Measurements from ENCODE around the gene CCDC170.

CCDC170 gene

DNA sequence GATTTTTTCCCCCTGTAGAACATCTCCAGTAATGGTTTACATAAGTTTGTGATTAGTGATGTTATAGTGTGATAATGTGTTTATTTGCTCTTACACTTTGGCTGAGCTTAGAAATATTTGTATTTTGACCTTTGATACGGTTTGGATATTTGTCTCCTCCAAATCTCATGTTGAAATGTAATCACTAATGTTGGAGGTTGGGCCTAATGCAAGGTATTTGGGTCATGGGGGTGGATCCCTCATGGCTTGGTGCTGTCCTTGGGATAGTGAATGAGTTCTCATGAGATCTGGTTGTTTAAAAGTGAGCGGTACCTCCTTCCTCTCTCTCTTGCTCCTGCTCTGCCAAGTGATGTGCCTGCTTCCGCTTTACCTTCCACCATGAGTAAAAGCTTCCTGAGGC is 147.2 kb downstream of the CCDC170 start:
- no peak for DNase-seq (ENCODE audit: low spot score in 2 of 2)
- H3K4me1 ChIP-seq, result no peaks in the 10 kb centered on the region; the same call in 1 of the 2 replicates
- H3K9me3 ChIP-seq, result no peaks in the 10 kb centered on the region
- no peak overlapping the region for H3K4me3 ChIP-seq
- in situ Hi-C loops (cut with MboI; ENCODE audit: low sequenced_read_pairs), result no loop called here
- no peaks in the 10 kb centered on the region for H3K36me3 ChIP-seq (replicated peaks)
- H3K27me3 ChIP-seq (ENCODE audit: low read depth), result no peaks in the 10 kb centered on the region

DNA sequence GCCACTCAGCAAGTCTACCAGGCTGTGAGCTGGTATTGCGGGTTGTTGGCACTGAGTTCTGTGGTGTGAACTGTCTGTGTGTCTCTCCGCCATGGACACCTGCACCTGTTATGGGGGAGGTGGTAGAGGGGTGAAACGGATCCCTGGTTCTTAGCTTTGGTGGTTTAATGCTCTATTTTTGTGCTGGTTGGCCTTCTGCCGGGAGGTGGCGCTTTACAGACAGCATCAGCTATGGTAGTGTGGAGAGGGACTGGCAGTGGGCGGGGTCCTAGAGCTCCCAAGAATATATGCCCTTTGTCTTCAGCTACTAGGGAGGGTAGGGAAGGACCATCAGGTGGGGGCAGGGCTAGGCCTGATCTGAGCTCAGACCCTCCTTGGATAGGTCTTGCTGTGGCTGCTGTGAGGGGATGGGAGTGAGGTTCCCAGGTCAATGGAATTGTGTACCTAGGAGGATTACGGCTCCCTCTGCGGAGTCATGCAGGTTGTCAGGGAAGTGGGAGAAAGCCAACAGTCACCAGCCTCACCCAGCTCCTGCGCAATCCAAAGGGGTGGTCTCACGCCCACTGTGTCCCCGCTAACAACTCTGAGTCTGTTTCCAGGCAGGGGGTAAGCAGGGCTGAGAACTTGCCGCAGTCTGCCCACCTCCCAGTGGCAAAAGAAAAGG is 154.3 kb downstream of the CCDC170 start:
- Histone ChIP-seq H3K27me3 (ENCODE audit: low read depth) (no peaks in the 10 kb centered on the region), H3K9me3 (no peaks in the 10 kb centered on the region), H3K4me1 (no peaks in the 10 kb centered on the region), H3K4me3 (no peak overlapping the region), H3K36me3 (replicated peaks) (no peaks in the 10 kb centered on the region)
- in situ Hi-C loops (cut with MboI; ENCODE audit: low sequenced_read_pairs), result no loop called here
- peak in 1 of 2 experiments; percentile 75 for DNase-seq (ENCODE audit: low spot score in 2 of 2)

DNA sequence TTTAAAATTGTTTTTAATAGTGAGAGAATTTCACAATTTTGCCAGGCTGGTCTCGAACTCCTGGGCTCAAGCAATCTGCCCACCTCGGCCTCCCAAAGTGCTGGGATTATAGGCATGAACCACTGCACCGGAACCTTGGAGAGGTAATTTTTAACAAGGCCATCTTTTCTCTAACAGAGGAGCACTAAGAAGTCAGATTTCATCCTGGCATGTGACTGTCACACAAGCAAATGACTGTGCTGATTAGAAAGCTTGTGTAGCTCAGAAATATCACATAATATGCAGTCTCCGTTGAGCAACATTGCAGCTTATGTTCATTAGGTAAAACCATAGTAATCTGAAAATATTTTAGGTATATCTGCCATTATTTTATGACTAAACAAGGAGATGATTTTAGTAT is 156.0 kb downstream of the CCDC170 start:
- no peak for DNase-seq (ENCODE audit: low spot score in 2 of 2)
- Histone ChIP-seq H3K27me3 (ENCODE audit: low read depth) (no peaks in the 10 kb centered on the region), H3K4me1 (no peaks in the 10 kb centered on the region), H3K36me3 (replicated peaks) (no peaks in the 10 kb centered on the region), H3K4me3 (no peak overlapping the region), H3K9me3 (no peaks in the 10 kb centered on the region)
- in situ Hi-C loops (cut with MboI; ENCODE audit: low sequenced_read_pairs), result no loop called here

DNA sequence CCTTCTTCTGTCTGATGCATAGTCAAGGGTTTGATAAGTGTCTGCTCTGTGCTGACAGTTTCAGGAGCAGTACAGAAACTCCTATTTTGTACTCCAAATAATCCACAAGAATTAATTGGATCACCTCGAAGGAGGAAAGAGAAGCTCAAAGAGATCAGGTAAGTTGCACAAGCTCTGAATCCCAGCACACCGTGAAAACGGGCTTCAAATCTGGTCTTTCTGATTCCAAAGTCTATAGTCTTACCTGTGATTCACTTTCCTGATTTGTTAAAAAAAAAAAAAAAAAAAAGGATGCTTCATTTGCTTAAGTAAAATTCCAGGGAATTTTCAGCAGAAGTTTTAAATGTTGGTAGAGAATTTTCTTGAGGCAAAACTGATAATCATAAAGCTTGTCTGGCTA is 157.8 kb downstream of the CCDC170 start:
- H3K4me1 ChIP-seq, result peaks cover 1% of the 10 kb centered on the region; the same call in 1 of the 2 replicates
- H3K27me3 ChIP-seq (ENCODE audit: low read depth), result no peaks in the 10 kb centered on the region
- no peak for DNase-seq (ENCODE audit: low spot score in 2 of 2)
- no peaks in the 10 kb centered on the region for H3K9me3 ChIP-seq
- in situ Hi-C loops (cut with MboI; ENCODE audit: low sequenced_read_pairs), result no loop called here
- no peak overlapping the region for H3K4me3 ChIP-seq
- no peaks in the 10 kb centered on the region for H3K36me3 ChIP-seq (replicated peaks)

DNA sequence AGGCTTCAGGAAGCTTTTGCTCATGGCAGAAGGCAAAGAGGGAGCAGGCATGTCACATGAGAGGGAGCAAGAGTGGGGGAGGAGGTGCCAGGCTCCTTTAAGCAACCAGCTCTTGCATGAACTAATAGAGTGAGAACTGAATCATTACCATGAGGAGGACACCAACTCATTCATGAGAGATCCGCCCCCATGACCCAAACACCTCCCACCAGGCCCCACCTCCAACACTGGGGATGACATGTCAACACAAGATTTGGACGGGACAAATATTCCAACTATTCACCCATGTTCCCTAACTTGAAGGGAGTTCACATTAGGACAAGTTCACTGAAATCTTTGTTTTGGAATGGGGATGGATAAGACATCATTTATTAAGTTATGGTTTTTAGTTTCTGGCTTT is 158.5 kb downstream of the CCDC170 start:
- H3K36me3 ChIP-seq (replicated peaks), result no peaks in the 10 kb centered on the region
- in situ Hi-C loops (cut with MboI; ENCODE audit: low sequenced_read_pairs), result no loop called here
- DNase-seq (ENCODE audit: low spot score in 2 of 2), result no peak
- H3K9me3 ChIP-seq, result no peaks in the 10 kb centered on the region
- H3K4me1 ChIP-seq, result peaks cover 5% of the 10 kb centered on the region; the same call in 1 of the 2 replicates
- H3K27me3 ChIP-seq (ENCODE audit: low read depth), result no peaks in the 10 kb centered on the region
- H3K4me3 ChIP-seq, result no peak overlapping the region

DNA sequence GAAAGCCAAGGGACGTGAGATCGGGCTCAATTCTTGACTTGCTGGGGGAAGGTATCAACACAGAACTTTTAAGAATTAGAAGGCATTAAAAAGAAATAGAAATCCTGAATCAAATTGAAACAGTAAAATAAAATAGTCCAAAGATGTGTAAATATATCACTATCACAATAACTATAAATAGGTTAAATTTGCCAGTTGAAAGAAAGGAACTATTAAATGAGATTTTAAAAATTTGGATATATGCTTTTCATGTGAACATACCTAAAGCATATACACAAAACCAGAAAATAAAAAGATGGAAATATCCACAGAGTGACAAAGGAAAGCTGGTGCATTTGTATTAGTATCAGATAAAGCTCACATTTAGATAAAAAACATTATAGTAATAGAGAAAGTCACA is 161.3 kb downstream of the CCDC170 start:
- peaks cover 8% of the 10 kb centered on the region; the same call in 1 of the 2 replicates for H3K4me1 ChIP-seq
- H3K27me3 ChIP-seq (ENCODE audit: low read depth), result no peaks in the 10 kb centered on the region
- no peak for DNase-seq (ENCODE audit: low spot score in 2 of 2)
- H3K9me3 ChIP-seq, result no peaks in the 10 kb centered on the region
- in situ Hi-C loops (cut with MboI; ENCODE audit: low sequenced_read_pairs), result no loop called here
- H3K4me3 ChIP-seq, result no peak overlapping the region
- H3K36me3 ChIP-seq (replicated peaks), result no peaks in the 10 kb centered on the region

DNA sequence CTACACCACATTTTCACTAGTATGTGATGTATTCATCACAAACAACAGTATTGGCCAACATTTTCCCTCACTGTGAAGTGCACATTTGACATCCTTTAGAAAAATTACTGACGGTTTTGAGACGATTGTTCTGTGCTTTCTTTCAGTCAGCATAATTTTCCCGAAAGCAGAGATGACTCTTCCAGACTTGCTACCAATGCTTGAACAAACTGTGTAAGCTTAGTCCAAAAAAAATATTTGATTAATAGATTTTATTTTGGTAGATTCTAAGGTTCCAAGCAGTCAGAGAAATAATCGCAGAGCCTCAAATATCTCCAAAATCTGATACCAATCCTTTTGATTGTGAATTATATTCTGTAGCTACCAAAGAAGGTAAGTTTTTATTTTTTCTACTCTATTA is 162.6 kb downstream of the CCDC170 start:
- H3K9me3 ChIP-seq, result no peaks in the 10 kb centered on the region
- H3K27me3 ChIP-seq (ENCODE audit: low read depth), result no peaks in the 10 kb centered on the region
- in situ Hi-C loops (cut with MboI; ENCODE audit: low sequenced_read_pairs), result no loop called here
- no peaks in the 10 kb centered on the region for H3K36me3 ChIP-seq (replicated peaks)
- no peak for DNase-seq (ENCODE audit: low spot score in 2 of 2)
- H3K4me3 ChIP-seq, result no peak overlapping the region
- peaks cover 8% of the 10 kb centered on the region; the same call in 1 of the 2 replicates for H3K4me1 ChIP-seq

DNA sequence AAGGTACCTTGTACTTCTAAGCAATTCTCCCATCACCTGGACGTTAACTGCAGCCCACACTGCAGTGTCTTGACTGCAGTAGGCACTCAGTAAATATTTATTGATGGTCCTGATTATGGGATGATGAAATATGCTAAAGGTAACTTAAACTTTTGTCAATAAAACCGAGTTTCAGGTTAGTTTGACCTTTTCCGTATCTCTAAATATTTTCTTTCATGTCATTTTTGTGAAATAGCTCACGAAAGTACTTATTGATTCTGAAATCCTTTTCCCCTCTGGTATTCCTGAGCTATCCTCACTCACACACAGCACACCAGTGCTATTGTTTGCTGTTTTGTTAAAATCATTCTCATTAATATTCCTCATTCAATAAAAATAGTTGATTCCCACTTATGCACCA is 164.3 kb downstream of the CCDC170 start:
- Histone ChIP-seq H3K4me3 (no peak overlapping the region), H3K27me3 (ENCODE audit: low read depth) (no peaks in the 10 kb centered on the region), H3K9me3 (no peaks in the 10 kb centered on the region), H3K4me1 (peaks cover 8% of the 10 kb centered on the region; the same call in 1 of the 2 replicates), H3K36me3 (replicated peaks) (no peaks in the 10 kb centered on the region)
- in situ Hi-C loops (cut with MboI; ENCODE audit: low sequenced_read_pairs), result no loop called here
- no peak for DNase-seq (ENCODE audit: low spot score in 2 of 2)

DNA sequence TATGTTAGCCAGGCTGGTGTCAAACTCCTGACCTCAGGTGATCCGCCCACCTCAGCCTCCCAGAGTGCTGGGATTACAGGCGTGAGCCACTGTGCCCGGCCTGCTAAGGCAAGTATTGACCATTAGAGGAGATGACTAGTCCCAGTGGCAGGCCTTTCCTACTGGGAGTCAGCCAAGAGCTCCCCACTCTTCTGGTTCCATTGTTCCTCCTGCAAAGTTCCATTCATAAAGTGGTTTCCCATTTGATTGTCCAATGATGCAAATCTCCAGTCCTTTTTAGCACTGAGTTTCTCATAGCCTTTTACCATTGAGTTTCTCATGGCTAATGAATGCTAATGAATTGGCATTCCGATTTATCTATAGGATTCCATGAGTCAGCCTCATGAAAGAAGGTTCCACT is 165.4 kb downstream of the CCDC170 start:
- in situ Hi-C loops (cut with MboI; ENCODE audit: low sequenced_read_pairs), result no loop called here
- peaks cover 8% of the 10 kb centered on the region; the same call in 1 of the 2 replicates for H3K4me1 ChIP-seq
- H3K27me3 ChIP-seq (ENCODE audit: low read depth), result no peaks in the 10 kb centered on the region
- H3K9me3 ChIP-seq, result no peaks in the 10 kb centered on the region
- no peak overlapping the region for H3K4me3 ChIP-seq
- H3K36me3 ChIP-seq (replicated peaks), result no peaks in the 10 kb centered on the region
- DNase-seq (ENCODE audit: low spot score in 2 of 2), result no peak

DNA sequence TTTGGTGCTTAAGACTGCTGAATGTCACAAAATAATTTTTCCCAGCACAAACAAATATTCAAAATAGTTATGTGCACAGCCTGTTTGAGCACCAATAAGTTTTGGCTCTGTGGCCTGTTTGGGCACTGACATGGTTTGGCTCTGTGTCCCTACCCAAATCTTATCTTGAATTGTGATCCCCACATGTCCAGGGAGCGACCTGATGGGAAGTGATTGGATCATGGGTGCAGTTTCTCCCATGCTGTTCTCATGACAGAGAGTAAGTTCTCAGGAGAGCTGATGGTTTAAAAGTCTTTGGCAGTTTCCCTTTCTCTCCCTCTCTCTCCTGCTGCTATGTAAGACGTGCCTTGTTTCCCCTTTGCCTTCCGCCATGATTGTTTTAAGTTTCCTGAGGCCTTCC is 167.7 kb downstream of the CCDC170 start:
- DNase-seq (ENCODE audit: low spot score in 2 of 2), result no peak
- H3K9me3 ChIP-seq, result no peaks in the 10 kb centered on the region
- in situ Hi-C loops (cut with MboI; ENCODE audit: low sequenced_read_pairs), result no loop called here
- H3K4me1 ChIP-seq, result peaks cover 8% of the 10 kb centered on the region; the same call in 1 of the 2 replicates
- H3K36me3 ChIP-seq (replicated peaks), result no peaks in the 10 kb centered on the region
- no peak overlapping the region for H3K4me3 ChIP-seq
- no peaks in the 10 kb centered on the region for H3K27me3 ChIP-seq (ENCODE audit: low read depth)

DNA sequence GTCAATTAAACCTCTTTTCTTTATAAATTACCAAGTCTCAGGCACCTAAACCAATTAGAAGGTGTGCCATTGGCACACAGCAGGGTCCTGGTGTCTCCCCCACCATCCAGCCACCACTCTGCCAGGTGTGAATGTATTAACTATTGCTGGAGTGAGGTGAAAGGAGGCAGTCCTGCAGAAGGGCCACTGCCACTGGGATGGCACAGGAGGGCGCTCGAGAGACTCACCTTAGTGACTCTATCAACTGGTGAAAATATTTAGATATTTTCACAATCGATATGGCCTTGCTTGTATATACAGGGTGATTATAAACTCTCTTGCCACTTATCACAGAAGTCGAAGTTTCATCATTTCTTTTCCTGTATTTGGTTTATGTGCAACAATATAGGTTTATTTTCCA is 168.1 kb downstream of the CCDC170 start:
- in situ Hi-C loops (cut with MboI; ENCODE audit: low sequenced_read_pairs), result no loop called here
- H3K4me3 ChIP-seq, result no peak overlapping the region
- no peaks in the 10 kb centered on the region for H3K36me3 ChIP-seq (replicated peaks)
- DNase-seq (ENCODE audit: low spot score in 2 of 2), result no peak
- H3K27me3 ChIP-seq (ENCODE audit: low read depth), result no peaks in the 10 kb centered on the region
- H3K4me1 ChIP-seq, result peaks cover 3% of the 10 kb centered on the region; the same call in 1 of the 2 replicates
- no peaks in the 10 kb centered on the region for H3K9me3 ChIP-seq

DNA sequence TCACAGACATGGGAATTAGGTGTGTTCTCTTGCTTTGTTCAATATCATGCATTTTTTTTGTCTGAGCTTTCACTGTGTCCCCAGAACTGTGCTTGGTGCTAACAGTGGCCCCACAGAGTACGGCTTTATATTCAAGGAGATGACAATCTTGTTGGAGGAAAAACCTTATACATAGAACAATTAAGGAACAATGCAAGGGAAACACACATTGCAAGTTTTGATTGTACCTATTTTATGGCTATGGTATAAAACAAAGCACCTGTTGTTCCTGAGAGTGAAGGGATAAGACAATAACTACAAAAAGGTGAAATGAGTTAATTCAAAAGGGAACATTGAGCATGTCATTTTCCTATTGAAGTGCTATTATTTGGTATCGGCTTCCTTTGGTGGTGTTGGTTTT is 169.7 kb downstream of the CCDC170 start:
- Histone ChIP-seq H3K9me3 (no peaks in the 10 kb centered on the region), H3K27me3 (ENCODE audit: low read depth) (no peaks in the 10 kb centered on the region), H3K4me1 (no peaks in the 10 kb centered on the region), H3K4me3 (no peak overlapping the region), H3K36me3 (replicated peaks) (no peaks in the 10 kb centered on the region)
- in situ Hi-C loops (cut with MboI; ENCODE audit: low sequenced_read_pairs), result no loop called here
- DNase-seq (ENCODE audit: low spot score in 2 of 2), result no peak

DNA sequence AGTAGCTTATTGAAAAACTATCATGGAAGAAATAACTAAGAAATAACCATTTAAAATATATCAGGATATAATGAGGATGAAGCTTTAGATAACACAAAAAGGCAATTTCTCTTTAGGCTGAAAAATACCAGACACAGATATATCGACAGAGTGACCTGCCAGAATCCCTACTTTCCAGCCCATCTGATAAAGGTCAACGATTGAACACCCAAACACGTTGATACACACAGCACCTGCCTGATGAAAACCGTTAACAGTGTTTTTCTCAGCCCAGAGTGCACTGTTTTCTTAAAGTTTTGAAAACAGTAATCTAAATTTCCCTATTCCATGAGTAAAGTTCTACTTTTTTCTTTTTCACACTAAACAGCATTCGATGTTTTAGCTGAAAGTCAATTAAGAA is 170.6 kb downstream of the CCDC170 start:
- no peak overlapping the region for H3K4me3 ChIP-seq
- no peaks in the 10 kb centered on the region for H3K36me3 ChIP-seq (replicated peaks)
- no peaks in the 10 kb centered on the region for H3K9me3 ChIP-seq
- no peaks in the 10 kb centered on the region for H3K4me1 ChIP-seq
- DNase-seq (ENCODE audit: low spot score in 2 of 2), result no peak
- in situ Hi-C loops (cut with MboI; ENCODE audit: low sequenced_read_pairs), result no loop called here
- no peaks in the 10 kb centered on the region for H3K27me3 ChIP-seq (ENCODE audit: low read depth)

DNA sequence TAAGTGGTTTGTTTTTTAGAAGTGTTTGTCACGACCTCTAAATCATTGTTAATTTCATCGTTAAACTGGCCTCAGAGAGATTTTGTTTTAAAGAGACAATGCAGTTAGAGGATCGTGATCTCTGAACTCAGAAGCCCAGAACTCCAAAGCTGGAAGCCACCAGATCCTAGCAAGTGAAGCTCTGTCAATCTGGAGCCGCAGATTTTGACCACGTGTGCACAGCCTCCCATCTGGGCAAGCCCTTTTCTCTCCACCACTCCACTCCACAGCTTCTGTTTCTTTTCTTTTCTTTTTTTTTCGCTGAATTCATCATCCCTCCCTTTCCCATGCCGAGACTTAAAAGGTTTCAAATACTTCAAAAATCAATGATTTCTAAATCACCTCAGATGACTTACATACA is 171.5 kb downstream of the CCDC170 start:
- in situ Hi-C loops (cut with MboI; ENCODE audit: low sequenced_read_pairs), result no loop called here
- no peak for DNase-seq (ENCODE audit: low spot score in 2 of 2)
- Histone ChIP-seq H3K9me3 (no peaks in the 10 kb centered on the region), H3K27me3 (ENCODE audit: low read depth) (no peaks in the 10 kb centered on the region), H3K36me3 (replicated peaks) (no peaks in the 10 kb centered on the region), H3K4me1 (no peaks in the 10 kb centered on the region), H3K4me3 (no peak overlapping the region)

DNA sequence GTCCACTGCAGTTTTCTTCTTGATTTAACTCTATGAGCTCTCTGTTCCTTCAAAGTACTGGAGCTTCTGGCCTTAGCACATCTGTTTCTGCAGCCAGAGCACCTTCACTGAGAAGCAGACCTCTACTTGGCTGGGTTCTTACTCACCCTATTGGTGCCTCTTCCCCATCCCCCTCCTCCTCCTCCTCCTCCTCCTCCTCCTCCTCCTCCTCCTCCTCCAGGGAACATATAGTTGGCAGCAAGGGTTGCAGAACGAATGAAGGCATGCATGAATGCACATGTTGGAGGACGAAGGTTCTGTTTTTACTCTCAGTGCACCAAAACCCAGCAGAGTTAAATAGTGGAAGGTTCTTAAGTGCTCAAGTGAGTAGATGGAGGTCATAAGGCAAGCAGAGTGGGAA is 172.7 kb downstream of the CCDC170 start:
- DNase-seq (ENCODE audit: low spot score in 2 of 2), result no peak
- Histone ChIP-seq H3K4me3 (no peak overlapping the region), H3K36me3 (replicated peaks) (no peaks in the 10 kb centered on the region), H3K4me1 (no peaks in the 10 kb centered on the region), H3K9me3 (no peaks in the 10 kb centered on the region), H3K27me3 (ENCODE audit: low read depth) (no peaks in the 10 kb centered on the region)
- in situ Hi-C loops (cut with MboI; ENCODE audit: low sequenced_read_pairs), result no loop called here

Measured in HAP-1 (cell line).